ENCODE data around the gene PITPNC1. TPM values are rescaled to one million over a fixed set of nuclear protein-coding genes. Genes with fewer than 3 reads are reported as not detected.
"Not testable (repeated sequence)": the region's sequence is repeated elsewhere in the genome, so short reads cannot be mapped to it uniquely, and the experiment has no call there.

Gene PITPNC1
- polyA plus RNA-seq (2013, experiment 1 of 2), result 28.6 TPM
- polyA plus RNA-seq (2013, experiment 2 of 2), result 26.1 TPM

GRCh38 chr17:67376737-67377487 is at the start of gene PITPNC1:
Gene PITPNC1, plus strand, starts transcription at chr17:67377281.
- 1% methylated on average over 56 of the region's 56 CpGs for WGBS
- peak within 1 kb of the TSS; percentile 89 for H3K27ac ChIP-seq (ENCODE audit: low read depth, low read length)
- H3K27me3 ChIP-seq (ENCODE audit: insufficient read depth, low read length), result no peaks in the 10 kb centered on the region
- peak within 1 kb of the TSS; percentile 80 for H3K4me3 ChIP-seq (ENCODE audit: low read length)
- H3K9ac ChIP-seq (ENCODE audit: low read depth, low read length), result peak within 1 kb of the TSS; percentile 86
- H3K4me1 ChIP-seq (ENCODE audit: insufficient read depth, low read length), result peaks cover 13% of the 10 kb centered on the region; the same call in 1 of the 2 replicates
- no peaks in the 10 kb centered on the region for H3K9me3 ChIP-seq (ENCODE audit: insufficient read depth, low read depth, low read length)
- H3K36me3 ChIP-seq (ENCODE audit: insufficient read depth, low read length), result peaks cover 7% of the 10 kb centered on the region; the same call in 1 of the 2 replicates

GRCh38 chr17:67328026-67328425 is 49.1 kb upstream of the PITPNC1 start:
- WGBS, result 96% methylated on average over 2 of the region's 3 CpGs
- H3K4me1 ChIP-seq (ENCODE audit: insufficient read depth, low read length), result no peaks in the 10 kb centered on the region
- H3K4me3 ChIP-seq (ENCODE audit: low read length), result no peak overlapping the region
- H3K27ac ChIP-seq (ENCODE audit: low read depth, low read length), result no peak overlapping the region
- no peaks in the 10 kb centered on the region for H3K9me3 ChIP-seq (ENCODE audit: insufficient read depth, low read depth, low read length)
- no peaks in the 10 kb centered on the region for H3K27me3 ChIP-seq (ENCODE audit: insufficient read depth, low read length)
- H3K9ac ChIP-seq (ENCODE audit: low read depth, low read length), result no peak overlapping the region
- H3K36me3 ChIP-seq (ENCODE audit: insufficient read depth, low read length), result no peaks in the 10 kb centered on the region

GRCh38 chr17:67331381-67332161 is 45.5 kb upstream of the PITPNC1 start:
- not testable (repeated sequence) for H3K9me3 ChIP-seq (ENCODE audit: insufficient read depth, low read depth, low read length); H3K27me3 ChIP-seq (ENCODE audit: insufficient read depth, low read length); H3K4me3 ChIP-seq (ENCODE audit: low read length); H3K4me1 ChIP-seq (ENCODE audit: insufficient read depth, low read length); H3K9ac ChIP-seq (ENCODE audit: low read depth, low read length); H3K36me3 ChIP-seq (ENCODE audit: insufficient read depth, low read length); H3K27ac ChIP-seq (ENCODE audit: low read depth, low read length)
- WGBS, result 95% methylated on average over 8 of the region's 8 CpGs

GRCh38 chr17:67332162-67332508 is 44.9 kb upstream of the PITPNC1 start:
- H3K27ac ChIP-seq (ENCODE audit: low read depth, low read length); H3K4me1 ChIP-seq (ENCODE audit: insufficient read depth, low read length); H3K4me3 ChIP-seq (ENCODE audit: low read length); H3K27me3 ChIP-seq (ENCODE audit: insufficient read depth, low read length); H3K36me3 ChIP-seq (ENCODE audit: insufficient read depth, low read length); H3K9ac ChIP-seq (ENCODE audit: low read depth, low read length); H3K9me3 ChIP-seq (ENCODE audit: insufficient read depth, low read depth, low read length): not testable (repeated sequence)
- WGBS, result 91% methylated on average over 1 of the region's 1 CpG

GRCh38 chr17:67335245-67335835 is 41.7 kb upstream of the PITPNC1 start:
- Histone ChIP-seq H3K4me3 (ENCODE audit: low read length) (no peak overlapping the region), H3K4me1 (ENCODE audit: insufficient read depth, low read length) (no peaks in the 10 kb centered on the region), H3K36me3 (ENCODE audit: insufficient read depth, low read length) (peaks cover 13% of the 10 kb centered on the region), H3K27ac (ENCODE audit: low read depth, low read length) (no peak overlapping the region), H3K27me3 (ENCODE audit: insufficient read depth, low read length) (no peaks in the 10 kb centered on the region), H3K9me3 (ENCODE audit: insufficient read depth, low read depth, low read length) (no peaks in the 10 kb centered on the region), H3K9ac (ENCODE audit: low read depth, low read length) (no peak overlapping the region)
- WGBS, result 95% methylated on average over 5 of the region's 5 CpGs

- Histone ChIP-seq H3K9ac (ENCODE audit: low read depth, low read length) (no peak overlapping the region), H3K36me3 (ENCODE audit: insufficient read depth, low read length) (peaks cover 28% of the 10 kb centered on the region), H3K4me3 (ENCODE audit: low read length) (no peak overlapping the region), H3K27me3 (ENCODE audit: insufficient read depth, low read length) (no peaks in the 10 kb centered on the region), H3K9me3 (ENCODE audit: insufficient read depth, low read depth, low read length) (no peaks in the 10 kb centered on the region), H3K4me1 (ENCODE audit: insufficient read depth, low read length) (no peaks in the 10 kb centered on the region), H3K27ac (ENCODE audit: low read depth, low read length) (no peak overlapping the region)
- 92% methylated on average over 12 of the region's 12 CpGs for WGBS
Measured at GRCh38 chr17:67336859-67337258, 40.2 kb upstream of the PITPNC1 start.

GRCh38 chr17:67338353-67338752 is 38.7 kb upstream of the PITPNC1 start:
- peaks cover 43% of the 10 kb centered on the region for H3K36me3 ChIP-seq (ENCODE audit: insufficient read depth, low read length)
- 98% methylated on average over 7 of the region's 7 CpGs for WGBS
- H3K9ac ChIP-seq (ENCODE audit: low read depth, low read length); H3K27me3 ChIP-seq (ENCODE audit: insufficient read depth, low read length); H3K4me3 ChIP-seq (ENCODE audit: low read length); H3K4me1 ChIP-seq (ENCODE audit: insufficient read depth, low read length); H3K27ac ChIP-seq (ENCODE audit: low read depth, low read length); H3K9me3 ChIP-seq (ENCODE audit: insufficient read depth, low read depth, low read length): not testable (repeated sequence)

- Histone ChIP-seq H3K4me3 (ENCODE audit: low read length) (no peak overlapping the region), H3K9me3 (ENCODE audit: insufficient read depth, low read depth, low read length) (no peaks in the 10 kb centered on the region), H3K27me3 (ENCODE audit: insufficient read depth, low read length) (no peaks in the 10 kb centered on the region), H3K9ac (ENCODE audit: low read depth, low read length) (no peak overlapping the region), H3K4me1 (ENCODE audit: insufficient read depth, low read length) (no peaks in the 10 kb centered on the region), H3K27ac (ENCODE audit: low read depth, low read length) (no peak overlapping the region), H3K36me3 (ENCODE audit: insufficient read depth, low read length) (peaks cover 87% of the 10 kb centered on the region)
- 98% methylated on average over 5 of the region's 5 CpGs for WGBS
Measured at GRCh38 chr17:67343237-67343636, 33.8 kb upstream of the PITPNC1 start.

GRCh38 chr17:67347826-67348225 is 29.3 kb upstream of the PITPNC1 start:
- Histone ChIP-seq H3K4me1 (ENCODE audit: insufficient read depth, low read length) (no peaks in the 10 kb centered on the region), H3K36me3 (ENCODE audit: insufficient read depth, low read length) (peaks cover 93% of the 10 kb centered on the region), H3K9ac (ENCODE audit: low read depth, low read length) (no peak overlapping the region), H3K27ac (ENCODE audit: low read depth, low read length) (no peak overlapping the region), H3K9me3 (ENCODE audit: insufficient read depth, low read depth, low read length) (no peaks in the 10 kb centered on the region), H3K27me3 (ENCODE audit: insufficient read depth, low read length) (no peaks in the 10 kb centered on the region), H3K4me3 (ENCODE audit: low read length) (no peak overlapping the region)
- 98% methylated on average over 2 of the region's 3 CpGs for WGBS

GRCh38 chr17:67349420-67349819 is 27.7 kb upstream of the PITPNC1 start:
- no peaks in the 10 kb centered on the region for H3K27me3 ChIP-seq (ENCODE audit: insufficient read depth, low read length)
- H3K4me3 ChIP-seq (ENCODE audit: low read length), result no peak overlapping the region
- WGBS, result no CpG with 5 or more reads among the region's 1 CpG
- no peaks in the 10 kb centered on the region for H3K9me3 ChIP-seq (ENCODE audit: insufficient read depth, low read depth, low read length)
- no peaks in the 10 kb centered on the region for H3K4me1 ChIP-seq (ENCODE audit: insufficient read depth, low read length)
- no peak overlapping the region for H3K9ac ChIP-seq (ENCODE audit: low read depth, low read length)
- peaks cover 95% of the 10 kb centered on the region for H3K36me3 ChIP-seq (ENCODE audit: insufficient read depth, low read length)
- H3K27ac ChIP-seq (ENCODE audit: low read depth, low read length), result no peak overlapping the region

GRCh38 chr17:67353161-67353560 is 23.9 kb upstream of the PITPNC1 start:
- H3K27me3 ChIP-seq (ENCODE audit: insufficient read depth, low read length), result no peaks in the 10 kb centered on the region
- no peak overlapping the region for H3K27ac ChIP-seq (ENCODE audit: low read depth, low read length)
- H3K4me3 ChIP-seq (ENCODE audit: low read length), result no peak overlapping the region
- 95% methylated on average over 10 of the region's 10 CpGs for WGBS
- no peaks in the 10 kb centered on the region for H3K4me1 ChIP-seq (ENCODE audit: insufficient read depth, low read length)
- no peaks in the 10 kb centered on the region for H3K9me3 ChIP-seq (ENCODE audit: insufficient read depth, low read depth, low read length)
- peaks cover 96% of the 10 kb centered on the region for H3K36me3 ChIP-seq (ENCODE audit: insufficient read depth, low read length)
- H3K9ac ChIP-seq (ENCODE audit: low read depth, low read length), result no peak overlapping the region

Data from HUES64 (cell line).